A204.1 (cell line): ENCODE results near the gene EEF1AKMT3.

Experiments used
- FAIRE-seq: peaks from 2 replicates; lab custom pipeline; 2012; peaks lifted over from hg19 to GRCh38; lab: Jason Lieb, UNC

The EEF1AKMT3 gene

DNA sequence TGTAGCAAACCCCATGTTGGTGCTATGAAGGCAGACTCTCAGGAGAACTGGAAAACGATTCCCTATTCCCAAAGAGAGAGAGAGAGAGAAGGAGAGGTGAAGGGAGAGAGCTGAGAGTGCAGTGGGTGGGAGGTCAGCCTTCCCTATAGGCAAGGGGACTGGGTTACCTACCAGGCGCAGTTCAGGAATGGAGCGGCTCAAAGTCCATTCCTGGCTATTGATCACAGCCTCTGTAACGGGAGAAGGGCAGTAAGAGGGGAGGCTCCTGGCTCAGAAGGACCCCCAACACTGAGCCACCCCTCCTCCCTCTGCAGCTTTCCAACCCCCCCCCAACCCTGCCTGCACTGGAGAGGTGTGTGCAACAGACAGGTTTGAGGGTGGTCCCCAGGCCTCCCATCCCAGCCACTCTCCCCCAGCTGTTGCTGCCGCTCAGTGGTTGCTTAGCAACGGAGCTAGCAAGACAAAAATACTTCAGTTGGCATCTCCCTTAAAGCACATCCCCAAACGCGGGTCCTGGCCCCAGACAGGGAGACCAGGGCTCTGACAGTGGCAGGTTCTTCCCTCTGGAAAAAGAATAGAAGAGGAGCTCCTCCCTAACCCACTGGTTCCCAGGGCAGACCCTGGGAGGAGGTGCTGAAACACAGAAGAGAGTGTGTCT is 37.1 kb upstream of the EEF1AKMT3 start:
- no peak for FAIRE-seq

DNA sequence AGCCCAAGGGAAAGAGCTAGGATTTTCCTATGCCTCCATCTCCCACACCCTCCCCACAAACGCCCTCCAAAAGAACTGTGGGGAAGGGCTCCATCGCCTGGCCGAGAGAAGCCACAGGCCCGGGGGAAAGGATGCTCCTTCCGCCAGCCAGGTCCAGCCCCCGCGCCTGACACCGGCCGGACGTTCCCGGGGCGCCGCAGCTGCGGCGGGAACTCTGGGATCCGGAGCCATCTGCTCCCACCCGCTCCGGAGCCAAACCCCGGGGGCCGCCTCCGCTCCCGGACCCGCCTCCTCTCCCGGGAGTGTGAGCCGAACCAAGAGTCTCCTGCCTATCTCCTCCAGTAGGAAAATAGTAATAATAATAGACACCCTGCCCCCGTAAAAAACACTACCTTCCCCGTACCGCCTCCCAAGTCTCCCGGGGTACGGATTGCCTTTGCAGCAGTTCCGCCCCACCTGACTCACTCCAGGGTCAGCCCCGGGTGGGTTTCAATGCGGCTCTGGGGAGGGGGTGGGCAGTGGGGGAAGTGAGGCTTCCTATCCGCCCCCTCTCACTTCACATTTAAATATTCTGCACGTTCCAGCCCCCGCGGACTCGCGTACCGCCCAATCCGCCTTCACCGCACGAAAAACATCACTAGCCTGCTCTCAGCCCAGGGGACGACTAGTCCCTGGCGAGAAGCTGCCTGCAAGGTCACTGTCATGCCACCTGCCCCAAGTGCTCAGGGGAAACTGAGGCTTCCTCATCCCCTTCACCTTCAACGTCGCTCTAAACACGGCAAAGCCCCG is 36.3 kb upstream of the EEF1AKMT3 start:
- no peak for FAIRE-seq

DNA sequence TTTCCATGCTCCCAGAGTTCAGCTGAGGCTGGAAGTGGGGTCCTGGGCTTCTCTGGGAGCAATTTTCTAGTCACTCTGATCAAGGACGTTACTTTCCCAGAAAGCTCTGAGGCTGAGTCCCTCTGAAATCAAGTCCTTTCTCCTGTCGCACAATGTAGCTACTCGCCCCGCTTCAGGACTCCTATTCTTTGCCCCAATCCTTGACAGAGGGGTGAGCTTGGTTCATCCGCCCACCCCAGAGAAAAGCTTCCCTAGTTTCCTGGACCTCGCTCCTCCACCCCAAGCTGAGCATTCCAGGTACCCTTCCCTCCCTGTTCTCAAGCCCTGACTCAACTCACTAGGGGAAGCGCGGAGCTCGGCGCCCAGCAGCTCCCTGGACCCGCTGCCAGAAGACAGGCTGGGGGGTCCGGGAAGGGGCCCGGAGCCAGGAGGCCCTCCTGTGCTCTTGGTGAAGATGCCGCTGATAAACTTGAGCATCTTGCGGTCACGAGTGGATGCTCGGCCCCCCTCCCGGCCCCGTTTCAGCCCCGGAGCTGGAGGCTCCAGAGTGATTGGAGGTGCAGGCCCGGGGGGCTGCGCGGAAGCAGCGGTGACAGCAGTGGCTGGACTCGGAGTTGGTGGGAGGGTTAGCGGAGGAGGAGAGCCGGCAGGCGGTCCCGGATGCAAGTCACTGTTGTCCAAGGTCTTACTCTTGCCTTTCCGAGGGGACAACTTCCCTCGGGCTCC is 35.5 kb upstream of the EEF1AKMT3 start:
- no peak for FAIRE-seq

DNA sequence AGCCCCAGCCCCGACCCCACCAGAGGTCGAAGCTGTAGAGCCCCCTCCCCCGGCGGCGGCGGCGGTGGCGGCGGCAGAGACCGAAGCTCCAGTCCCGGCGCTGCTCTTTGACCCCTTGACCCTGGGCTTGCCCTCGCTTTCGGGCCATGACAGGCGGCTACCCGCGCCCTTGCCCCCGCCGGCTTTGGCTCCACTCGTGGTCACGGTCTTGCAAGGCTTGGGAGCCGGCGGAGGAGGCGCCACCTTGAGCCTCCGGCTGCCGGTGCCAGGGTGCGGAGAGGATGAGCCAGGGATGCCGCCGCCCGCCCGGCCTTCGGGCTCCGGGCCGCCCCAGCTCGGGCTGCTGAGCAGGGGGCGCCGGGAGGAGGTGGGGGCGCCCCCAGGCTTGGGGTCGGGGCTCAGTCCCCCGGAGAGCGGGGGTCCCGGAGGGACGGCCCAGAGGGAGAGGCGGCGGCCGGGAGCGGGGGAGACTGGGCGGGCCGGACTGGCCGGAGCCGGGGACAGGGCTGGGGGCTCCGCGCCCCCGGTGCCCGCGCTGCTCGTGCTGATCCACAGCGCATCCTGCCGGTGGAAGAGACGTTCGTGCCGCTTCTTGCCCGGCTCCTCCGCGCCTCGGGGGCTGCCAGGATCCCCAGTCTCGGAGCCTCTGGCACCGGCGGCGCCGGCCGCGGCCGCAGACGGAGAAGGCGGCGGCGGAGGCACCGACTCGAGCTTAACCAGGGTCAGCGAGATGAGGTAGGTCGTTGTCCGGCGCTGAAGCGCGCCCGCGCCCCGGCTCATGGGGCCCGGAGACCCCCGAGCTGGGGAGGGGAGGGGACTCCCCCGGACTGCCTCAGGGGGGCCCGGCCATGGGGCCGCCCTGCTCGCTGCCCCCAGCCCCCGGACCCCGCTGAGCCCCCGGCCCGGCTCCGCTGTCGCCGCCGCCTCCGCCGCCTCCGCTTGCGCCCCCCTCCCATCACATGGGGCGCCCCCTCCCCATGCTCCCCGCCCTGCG is 34.6 kb upstream of the EEF1AKMT3 start:
- no peak for FAIRE-seq

DNA sequence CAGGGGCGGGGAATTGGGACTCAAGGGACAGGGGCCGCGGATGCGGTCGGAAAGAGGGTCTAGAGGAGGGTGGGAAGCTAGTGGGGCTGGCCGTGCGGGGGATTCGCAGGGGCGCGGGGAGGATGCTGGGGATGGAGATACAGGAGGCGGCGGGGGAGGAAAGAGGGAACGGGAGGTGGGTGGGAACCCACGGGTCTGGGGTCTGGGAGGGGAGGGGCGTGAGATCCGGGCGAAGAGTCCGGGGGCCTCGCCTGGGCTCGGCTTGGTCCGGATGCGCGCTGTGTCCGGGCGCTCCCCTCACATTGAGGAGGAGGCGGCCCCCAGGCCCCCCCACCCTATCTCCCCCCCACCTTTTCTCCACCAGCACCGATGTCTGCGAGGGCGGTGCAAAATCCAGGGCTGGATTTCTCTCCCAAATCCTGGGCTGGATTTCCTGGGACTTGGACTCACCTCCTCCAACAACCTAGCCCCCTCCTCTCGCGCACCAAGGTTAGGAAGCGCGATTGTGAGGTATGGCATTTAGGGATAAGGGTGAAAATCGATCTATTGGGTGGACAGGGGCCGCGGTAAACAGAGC is 33.7 kb upstream of the EEF1AKMT3 start, which contains the start of gene AGAP2:
Gene AGAP2, minus strand, starts transcription at position 82 of the 577 bp plus-strand sequence. CDS start 496 bp downstream, outside the sequence.
- no peak for FAIRE-seq

DNA sequence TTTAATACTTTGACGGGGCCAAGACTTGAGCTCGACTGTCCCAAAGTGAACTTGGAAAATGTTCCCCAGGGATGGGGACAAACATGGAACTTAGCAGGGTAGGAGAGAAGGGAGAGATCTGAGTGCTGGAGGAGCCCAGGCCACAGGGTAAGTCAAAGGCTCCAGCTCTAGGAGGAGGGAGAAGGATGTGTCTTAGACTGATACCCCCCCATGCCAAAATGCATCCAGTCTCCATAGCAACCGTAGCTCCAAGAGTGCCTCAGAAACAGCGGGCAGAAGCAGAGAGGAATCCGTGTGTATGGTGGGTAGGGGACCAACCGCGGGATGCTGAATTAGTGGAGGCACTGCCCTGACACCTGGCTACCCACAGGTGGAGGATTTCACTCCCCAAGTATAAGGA is 33.0 kb upstream of the EEF1AKMT3 start:
- FAIRE-seq = no peak

DNA sequence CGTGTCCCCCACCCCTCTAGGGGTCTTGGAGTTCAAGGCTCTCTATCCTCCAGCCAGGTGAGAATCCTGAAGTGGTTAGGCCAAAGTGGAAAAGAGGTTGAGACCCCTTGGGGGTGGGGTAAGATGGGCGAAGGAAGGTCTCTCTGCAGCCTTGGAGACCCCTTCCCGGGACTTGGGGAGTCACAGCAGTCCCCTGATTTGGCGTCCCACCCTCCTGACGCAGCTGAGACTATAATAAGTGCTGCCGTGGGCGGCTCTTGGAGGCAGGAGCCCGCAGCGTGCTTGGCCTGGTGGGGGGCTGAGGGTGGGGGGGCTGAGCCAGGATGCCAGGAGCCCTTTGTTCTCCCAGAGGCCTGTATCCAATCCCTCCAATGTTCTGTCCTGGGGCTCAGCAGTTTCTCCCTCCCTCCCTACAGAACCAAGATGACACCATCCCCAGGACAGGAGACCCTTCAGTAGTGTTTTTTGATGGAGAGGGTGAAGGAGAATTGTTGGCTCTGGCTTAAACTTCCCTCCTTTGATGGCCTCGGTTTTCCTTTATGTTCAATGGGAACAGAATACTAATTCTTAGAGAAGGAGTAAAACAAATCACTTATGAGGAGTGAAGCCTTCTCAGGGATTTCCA is 32.4 kb upstream of the EEF1AKMT3 start:
- no peak for FAIRE-seq

DNA sequence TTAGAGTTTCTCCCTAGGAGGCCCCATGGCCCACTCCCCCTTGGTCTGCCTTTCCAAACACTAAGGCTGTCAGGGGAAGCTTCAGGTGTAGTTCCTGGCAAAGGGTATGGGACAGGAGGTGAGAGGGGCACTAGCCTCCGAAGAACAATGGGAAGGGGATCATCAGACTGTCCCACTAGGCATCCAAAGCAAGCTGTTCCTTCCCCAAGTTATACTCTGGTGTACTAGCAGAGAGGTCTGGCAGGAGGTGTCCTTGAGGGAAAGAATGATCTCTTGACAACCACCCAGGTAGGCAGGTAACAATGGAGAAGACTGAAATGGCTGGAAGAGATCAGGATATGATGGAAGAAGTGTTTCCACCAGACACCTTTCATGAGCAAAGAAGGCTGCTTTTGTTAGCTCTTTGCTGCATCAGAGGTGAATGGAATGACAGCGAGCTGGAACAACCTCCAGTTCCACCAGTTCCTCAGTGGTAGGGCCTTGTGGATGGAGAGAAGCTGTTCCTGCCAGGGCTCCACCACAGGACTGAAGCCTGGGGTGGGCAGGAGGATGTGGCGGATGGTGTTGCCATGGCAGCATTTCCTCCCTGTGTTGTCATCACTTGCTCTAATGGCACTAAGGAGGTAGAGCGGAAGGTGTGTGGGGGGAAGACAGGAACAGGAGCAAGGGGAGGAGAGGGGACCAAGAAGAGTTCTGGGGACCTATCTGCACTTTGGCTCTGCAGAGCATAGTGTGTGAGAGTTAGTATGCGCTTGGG is 31.6 kb upstream of the EEF1AKMT3 start:
- FAIRE-seq = no peak

DNA sequence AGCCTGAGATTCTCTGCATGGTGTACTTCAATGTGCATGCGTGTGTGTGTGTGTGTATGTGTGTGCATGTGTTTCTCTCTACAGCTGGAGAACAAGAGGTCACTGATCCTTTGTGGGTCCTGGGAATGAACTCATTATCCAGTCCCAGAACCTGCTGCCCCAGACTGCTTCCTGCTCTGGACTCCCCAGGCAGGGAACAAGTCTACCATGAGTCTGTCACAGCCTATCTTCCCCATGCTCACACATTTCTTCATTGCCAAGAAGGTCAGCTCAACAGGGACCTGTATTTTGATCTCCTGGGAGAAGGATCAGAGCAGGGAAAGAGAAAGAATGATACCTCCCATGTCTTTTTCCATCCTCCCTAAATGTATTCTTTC is 31.0 kb upstream of the EEF1AKMT3 start:
- FAIRE-seq = no peak

DNA sequence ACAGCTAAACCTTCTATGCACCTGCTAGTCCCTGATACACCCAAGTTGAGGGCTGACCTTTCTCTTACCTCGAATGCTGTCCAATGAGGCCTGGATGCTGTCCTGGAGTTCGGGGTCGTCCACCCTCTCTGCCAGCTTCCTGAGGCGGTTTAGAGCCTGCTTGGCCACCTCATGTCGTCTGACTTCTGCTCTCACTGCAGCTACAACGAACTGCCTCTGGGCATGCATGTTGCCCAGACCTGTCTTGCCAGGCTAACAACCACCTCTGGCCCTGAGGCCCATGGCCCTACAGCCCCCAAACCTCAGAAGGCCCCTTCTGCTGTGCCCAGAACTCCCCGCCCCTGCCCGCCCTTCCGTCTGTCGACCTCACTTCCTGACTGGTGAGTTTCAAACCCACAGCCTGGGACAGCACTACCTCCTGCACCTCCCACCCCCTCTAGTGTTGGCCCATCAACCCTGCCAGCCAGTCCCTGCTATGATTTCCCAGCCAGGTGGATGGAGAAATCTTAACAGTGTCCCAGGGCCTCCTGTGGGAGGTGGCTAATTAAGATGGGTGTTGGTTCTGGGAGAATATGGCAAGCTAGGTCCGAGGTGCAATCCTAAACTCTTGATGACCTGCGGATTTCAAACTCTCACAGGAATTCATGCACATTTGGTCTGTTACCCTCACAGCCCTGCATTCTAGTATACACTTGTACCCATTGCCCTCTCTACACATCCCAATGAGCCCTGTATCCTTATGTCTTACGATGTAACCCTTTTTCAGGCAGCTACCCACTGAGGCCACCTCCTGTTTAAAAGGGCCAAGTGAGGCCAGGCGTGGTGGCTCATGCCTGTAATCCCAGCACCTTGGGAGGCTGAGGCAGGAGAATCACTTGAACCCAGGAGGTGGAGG is 30.3 kb upstream of the EEF1AKMT3 start:
- FAIRE-seq = no peak

DNA sequence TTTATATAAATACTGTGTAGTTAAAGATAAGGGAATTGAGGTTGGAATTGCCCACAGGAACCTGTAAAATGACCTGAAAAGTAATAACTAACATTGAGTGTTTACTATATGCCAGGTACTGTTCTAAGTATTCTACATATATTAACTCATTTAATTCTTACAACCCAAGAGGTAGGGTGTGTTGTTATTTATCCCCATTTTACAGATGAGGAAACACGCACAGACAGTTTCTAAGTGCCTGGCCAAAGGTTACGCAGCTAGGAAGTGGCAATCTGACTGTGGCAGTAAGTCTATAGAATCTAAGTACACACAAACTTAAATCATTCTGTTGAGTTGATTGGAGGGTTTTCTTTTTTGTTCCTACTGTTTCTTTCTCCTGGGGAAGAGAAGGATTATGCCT is 28.6 kb upstream of the EEF1AKMT3 start:
- FAIRE-seq = no peak

DNA sequence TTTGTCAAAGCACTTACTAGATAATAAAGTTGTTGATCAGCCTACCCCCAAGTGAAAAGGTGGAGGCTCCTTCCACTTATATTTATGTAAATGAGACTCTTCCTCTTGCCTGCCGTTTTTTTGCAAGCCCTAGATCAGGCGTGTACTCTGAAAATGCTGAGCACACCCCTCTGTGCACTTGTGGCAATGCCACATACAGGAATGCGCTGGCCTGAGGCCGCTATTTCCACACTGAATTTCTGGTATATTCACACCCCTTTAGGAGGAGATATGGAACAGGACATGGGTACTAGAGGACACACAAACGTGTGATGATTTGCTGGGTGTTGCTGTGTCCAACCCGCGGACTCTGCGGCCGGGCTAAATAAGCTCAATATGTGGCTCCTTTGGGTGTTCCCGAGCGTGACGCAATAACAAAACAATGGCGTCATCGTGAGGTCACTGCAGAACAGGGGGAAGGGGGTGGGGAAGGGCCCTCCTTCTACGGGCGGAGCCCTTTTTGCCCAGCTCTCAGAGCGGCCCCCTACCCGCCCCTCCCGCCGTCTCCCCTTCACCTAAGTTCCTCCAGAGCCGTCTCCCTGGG is 28.1 kb upstream of the EEF1AKMT3 start:
- FAIRE-seq = no peak

DNA sequence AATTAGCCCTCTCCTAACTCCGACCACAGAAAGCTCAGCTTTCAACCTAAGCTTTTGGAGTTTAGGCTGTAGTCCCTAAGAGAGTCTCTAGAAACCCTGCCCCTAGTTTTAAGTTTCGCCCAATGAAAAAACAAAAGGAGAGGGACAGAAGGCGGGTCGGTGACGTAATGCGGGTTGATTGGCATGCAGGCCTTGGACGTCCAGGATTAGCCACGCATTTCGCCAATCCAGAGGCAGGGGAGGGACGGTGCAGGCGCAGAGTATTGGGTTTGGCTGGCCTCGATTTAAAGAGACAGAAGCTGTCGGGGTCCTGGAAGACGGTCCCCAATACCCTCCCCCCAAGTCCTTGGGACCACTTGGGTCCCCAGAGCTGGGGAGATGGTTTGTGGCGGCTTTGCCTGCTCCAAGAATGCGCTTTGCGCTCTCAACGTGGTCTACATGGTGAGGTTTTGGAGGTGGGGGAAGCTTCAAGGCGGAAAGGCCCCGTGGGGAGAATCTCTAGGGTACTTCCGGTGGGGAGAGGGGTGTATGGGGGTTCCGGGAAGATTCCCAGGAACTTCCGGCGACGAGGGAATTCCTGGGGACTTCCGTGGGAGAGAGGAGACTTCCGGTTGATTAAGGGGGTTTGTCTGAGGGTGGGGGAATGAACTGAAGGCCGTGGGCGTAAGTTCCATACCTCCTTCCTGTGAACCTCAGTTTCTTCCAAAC is 27.5 kb upstream of the EEF1AKMT3 start, which contains the start of gene TSPAN31:
Gene TSPAN31, plus strand, starts transcription at position 263 of the 708 bp plus-strand sequence. Its CDS starts 116 bp downstream, at position 379.
- FAIRE-seq = no peak

DNA sequence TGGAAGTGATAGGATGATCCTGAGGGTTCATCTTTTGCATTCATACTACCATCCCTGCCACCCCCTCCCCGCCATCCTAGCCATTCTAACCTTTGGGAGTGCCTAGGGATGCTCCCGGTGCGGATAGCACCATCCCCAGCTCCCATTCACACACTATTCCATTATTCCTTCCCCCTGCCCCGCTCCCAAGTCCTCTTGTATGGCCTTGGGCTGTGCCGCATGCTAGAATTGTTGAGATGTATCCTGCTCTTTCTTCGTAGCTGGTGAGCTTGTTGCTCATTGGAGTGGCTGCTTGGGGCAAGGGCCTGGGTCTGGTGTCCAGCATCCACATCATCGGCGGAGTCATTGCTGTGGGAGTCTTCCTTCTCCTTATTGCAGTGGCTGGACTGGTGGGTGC is 26.9 kb upstream of the EEF1AKMT3 start:
- no peak for FAIRE-seq

DNA sequence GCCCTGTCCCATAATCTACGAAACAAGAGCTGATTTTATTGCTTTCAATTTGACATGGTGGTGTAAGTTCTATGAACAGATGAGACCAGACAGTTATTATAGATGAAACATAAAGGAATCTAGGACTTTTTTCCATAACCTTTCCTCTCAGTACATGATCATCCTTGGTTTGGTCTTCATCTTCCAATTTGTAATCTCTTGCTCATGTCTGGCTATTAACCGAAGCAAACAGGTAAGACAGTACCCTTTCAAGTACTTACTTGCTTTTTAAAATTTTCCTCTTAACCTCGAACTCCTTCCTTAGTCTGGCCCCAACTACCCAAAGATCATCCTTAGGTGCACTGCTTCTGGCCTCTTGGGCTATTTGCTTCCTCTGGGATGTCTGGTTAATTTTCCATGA is 26.4 kb upstream of the EEF1AKMT3 start:
- no peak for FAIRE-seq

DNA sequence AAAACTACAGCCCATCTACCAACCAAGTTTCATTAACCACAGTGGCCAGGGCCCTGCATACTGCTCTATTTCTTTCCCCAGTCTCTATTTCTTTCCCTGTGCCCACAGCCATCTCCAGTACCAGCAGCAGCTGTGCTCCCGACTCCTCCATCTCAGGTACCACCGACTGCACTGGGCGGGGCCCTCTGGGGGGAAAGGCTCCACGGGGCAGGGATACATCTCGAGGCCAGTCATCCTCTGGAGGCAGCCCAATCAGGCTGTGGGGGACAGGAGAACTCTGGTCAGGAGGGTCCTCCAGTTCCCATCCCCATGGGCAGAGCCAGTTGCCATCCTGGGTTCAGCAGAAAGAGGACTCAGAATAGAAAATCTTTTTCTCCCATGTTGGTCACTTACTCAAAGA is 23.4 kb upstream of the EEF1AKMT3 start:
- FAIRE-seq = no peak

DNA sequence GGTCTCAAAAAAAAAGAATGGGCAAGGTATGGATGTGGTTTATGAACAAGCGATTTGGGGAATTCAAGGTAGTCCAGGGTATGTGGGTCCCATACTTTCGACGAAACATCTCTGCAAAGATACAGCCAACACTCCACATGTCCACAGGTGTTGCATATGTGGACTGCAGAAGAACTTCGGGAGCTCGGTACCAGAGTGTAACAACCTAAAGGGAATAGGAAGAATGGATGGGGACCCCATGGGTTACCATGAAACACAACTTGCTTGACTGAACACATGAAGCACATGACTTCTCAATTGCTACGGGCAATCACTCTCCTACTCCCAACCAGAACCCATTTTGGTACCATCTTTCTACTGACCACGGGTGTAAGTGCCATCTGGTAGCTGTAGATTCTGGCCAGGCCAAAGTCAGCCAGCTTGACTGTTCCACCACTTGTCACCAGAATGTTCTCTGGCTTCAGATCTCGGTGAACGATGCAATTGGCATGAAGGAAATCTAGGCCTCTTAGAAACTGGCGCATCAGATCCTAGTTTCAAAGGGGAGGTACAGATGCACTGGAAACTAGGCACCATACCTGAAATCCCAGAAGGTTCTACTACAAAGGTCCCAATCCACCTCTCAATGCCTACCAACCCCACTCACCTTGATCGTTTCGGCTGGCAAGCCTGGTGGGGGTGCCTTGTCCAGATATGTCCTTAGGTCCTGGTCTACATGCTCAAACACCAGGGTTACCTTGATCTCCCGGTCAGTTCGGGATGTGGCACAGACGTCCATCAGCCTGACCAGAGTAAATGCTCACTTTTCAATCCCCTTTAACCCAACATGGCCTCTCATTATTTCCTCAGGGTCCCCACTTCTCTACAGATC is 21.6 kb upstream of the EEF1AKMT3 start:
- FAIRE-seq = no peak
